Measurements from ENCODE around the gene PODNL1. TPM values are rescaled to one million over a fixed set of nuclear protein-coding genes. Genes with fewer than 3 reads are reported as not detected.
"Not testable (repeated sequence)": the region's sequence is repeated elsewhere in the genome, so short reads cannot be mapped to it uniquely, and the experiment has no call there.

Gene PODNL1
- polyA plus RNA-seq, 3 donors from 2014 or later, result not detected

DNA sequence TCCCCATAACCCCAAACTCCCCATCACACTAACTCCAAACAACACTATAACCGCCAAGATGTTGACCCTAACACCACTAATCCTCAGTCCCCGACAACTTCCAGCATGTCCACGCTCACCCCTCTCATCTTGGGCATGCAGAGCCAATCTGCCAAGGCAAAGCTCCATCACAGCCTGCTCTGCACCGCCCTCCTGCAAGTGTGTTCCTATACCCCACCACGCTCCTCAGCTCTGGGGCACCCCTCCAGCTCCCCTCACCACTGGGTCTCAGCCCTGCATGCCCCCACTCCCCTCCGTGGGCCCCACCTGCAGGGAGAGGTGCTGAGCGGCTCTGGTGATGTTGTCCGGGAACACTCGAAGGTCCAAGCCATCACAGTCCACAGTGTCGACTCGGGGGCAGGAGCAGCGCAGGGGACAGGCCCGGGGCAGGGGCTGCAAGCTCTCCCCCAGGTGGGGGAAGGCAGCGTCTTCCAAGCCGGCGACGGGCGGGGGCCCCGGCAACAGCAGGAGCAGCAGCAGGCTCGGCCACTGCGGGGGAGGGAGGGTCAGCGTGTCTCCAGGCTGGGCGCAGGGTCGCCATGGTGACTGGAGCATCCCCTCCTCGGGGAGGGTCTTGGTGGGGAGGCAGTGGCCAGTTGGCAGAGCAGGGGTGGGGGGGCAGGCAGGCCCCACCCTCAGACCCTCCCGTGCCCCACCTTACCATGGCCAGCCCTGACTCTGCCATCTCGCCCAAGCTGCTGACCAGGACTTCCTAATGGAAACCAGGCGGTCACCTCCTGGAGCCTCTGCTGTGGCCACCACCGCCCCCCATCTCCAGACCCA is 527 bp downstream of the PODNL1 start:
- Mint-ChIP-seq H3K9me3 (no peaks in the 10 kb centered on the region), H3K4me1 (peaks cover 0 to 4% of the 10 kb centered on the region in 2 donors), H3K36me3 (no peaks in the 10 kb centered on the region), H3K27ac (peak overlapping the region in 1 of 6 donors; percentile 49), H3K4me3 (no peak overlapping the region), H3K27me3 (ENCODE audit: low read depth in 3 of 3) (peaks cover 0 to 5% (median 3%) of the 10 kb centered on the region in 3 donors)
- DNase-seq, result no peak

DNA sequence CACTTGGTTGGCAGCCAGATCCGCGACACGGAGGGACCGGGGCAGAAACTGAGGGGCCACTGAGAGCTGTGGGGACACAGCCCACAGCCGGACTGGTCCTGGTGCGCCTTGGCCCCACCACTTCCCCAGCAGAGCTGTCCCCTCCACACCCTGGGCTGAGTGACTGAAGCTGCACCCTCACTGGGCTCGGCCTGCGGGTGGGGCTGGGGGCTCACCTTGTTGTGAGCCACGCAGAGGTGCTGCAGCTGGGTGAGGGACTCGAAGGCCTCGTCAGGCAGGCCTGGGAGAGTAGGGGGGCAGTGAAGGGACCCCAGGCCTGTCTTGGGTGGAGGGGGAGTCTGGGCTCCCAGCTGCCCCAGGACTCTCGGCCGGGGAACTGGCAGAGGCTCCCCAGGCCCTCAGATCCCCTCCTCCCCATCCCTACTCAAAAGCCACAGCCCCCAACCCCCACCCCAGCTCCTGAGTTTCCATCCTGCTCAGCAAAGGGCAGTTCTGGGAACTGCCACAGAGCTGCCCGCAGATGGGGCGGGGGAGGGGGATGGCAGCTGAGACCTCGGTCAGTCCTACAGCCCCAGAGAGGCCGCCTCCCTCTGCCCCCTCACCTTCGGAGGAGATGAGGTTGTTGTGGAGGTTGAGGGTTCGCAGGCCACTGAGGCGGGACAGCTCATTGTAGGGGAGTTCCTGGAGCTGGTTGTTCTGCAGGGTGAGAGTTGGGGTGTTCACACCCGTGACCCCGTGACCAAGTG is 2.3 kb downstream of the PODNL1 start:
- Mint-ChIP-seq H3K36me3 (no peaks in the 10 kb centered on the region), H3K4me1 (peaks cover 0 to 4% of the 10 kb centered on the region in 2 donors), H3K9me3 (no peaks in the 10 kb centered on the region), H3K27me3 (ENCODE audit: low read depth in 3 of 3) (peaks cover 0 to 5% (median 3%) of the 10 kb centered on the region in 3 donors), H3K4me3 (no peak overlapping the region), H3K27ac (no peak overlapping the region)
- DNase-seq, result no peak

DNA sequence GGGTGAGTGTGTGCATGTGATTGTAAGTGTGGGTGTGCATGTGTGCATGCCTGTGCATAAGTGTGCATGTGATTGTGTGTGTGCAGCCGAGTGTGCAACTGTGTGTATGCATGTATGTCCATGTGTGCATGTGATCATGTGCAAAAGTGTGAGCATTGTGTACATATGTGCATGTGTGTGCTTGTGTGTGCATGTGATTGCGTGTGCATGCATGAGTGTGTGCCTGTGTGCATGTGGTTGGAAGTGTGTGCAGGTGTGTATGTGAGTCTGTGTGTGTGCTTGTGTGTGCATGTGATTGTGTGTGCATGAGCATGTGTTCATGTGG is 3.5 kb downstream of the PODNL1 start:
- Mint-ChIP-seq H3K4me3 (no peak overlapping the region), H3K27me3 (ENCODE audit: low read depth in 3 of 3) (peaks cover 0 to 3% (median 3%) of the 10 kb centered on the region in 3 donors), H3K9me3 (no peaks in the 10 kb centered on the region), H3K36me3 (no peaks in the 10 kb centered on the region), H3K27ac (peak overlapping the region in 2 of 6 donors; percentile 5 to 21), H3K4me1 (peaks cover 0 to 4% of the 10 kb centered on the region in 2 donors)
- no peak for DNase-seq

DNA sequence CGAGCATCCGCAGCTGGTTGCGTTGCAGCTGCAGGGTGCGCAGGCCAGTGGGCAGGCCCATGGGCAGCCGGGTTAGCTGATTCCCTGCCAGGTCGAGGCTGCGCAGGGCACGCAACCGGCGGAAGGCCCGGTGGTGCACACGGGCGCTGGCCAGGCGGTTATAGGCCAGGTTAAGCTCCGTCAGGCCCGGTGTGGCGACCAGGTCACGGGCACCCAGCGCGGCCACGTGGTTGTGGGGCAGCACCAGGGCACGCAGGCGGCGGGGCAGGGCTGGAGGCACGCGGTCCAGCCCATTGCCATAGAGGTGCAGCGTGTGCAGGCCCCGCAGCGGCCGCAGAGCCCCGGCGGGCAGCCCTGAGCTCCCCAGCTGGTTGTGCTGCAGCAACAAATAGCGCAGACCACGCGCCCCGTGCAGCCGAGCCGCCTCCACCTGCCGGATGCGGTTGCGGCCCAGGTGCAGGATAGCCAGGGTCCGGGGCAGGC is 5.3 kb downstream of the PODNL1 start:
- Mint-ChIP-seq H3K4me3 (no peak overlapping the region), H3K27me3 (ENCODE audit: low read depth in 3 of 3) (peaks cover 2 to 3% (median 3%) of the 10 kb centered on the region in 3 donors), H3K27ac (no peak overlapping the region), H3K9me3 (no peaks in the 10 kb centered on the region), H3K36me3 (peaks cover 4 to 5% (median 5%) of the 10 kb centered on the region in 3 donors), H3K4me1 (peaks cover 0 to 4% of the 10 kb centered on the region in 2 donors)
- no peak for DNase-seq

DNA sequence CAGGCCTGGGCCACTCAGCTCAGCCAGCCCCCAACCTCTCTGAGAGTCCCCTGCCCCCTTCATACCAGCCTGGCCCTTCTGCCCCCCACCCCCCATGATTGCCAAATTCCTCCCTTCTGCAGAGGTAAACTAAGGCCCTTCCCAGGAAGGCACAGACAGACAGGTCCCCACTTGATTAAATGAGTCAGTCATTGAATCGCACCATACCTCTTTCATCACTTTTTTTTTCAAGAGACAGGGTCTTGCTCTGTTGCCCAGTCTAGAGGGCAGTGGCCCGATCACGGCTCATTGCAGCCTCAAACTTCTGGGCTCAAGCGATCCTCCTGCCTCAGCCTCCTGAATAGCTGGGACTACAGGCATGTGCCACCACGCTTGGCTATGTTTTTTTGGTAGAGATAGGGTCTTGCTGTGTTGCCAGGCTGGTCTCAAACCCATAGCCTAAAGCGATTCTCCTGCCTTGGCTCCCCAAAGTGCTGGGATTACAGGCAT is 6.0 kb downstream of the PODNL1 start:
- Mint-ChIP-seq H3K4me1 (peaks cover 0 to 4% of the 10 kb centered on the region in 2 donors), H3K9me3 (no peaks in the 10 kb centered on the region), H3K27me3 (ENCODE audit: low read depth in 3 of 3) (peaks cover 0 to 3% (median 2%) of the 10 kb centered on the region in 3 donors), H3K27ac (peak overlapping the region in 1 of 6 donors; percentile 40), H3K36me3 (peaks cover 4 to 5% (median 5%) of the 10 kb centered on the region in 3 donors), H3K4me3 (no peak overlapping the region)
- DNase-seq, result no peak

DNA sequence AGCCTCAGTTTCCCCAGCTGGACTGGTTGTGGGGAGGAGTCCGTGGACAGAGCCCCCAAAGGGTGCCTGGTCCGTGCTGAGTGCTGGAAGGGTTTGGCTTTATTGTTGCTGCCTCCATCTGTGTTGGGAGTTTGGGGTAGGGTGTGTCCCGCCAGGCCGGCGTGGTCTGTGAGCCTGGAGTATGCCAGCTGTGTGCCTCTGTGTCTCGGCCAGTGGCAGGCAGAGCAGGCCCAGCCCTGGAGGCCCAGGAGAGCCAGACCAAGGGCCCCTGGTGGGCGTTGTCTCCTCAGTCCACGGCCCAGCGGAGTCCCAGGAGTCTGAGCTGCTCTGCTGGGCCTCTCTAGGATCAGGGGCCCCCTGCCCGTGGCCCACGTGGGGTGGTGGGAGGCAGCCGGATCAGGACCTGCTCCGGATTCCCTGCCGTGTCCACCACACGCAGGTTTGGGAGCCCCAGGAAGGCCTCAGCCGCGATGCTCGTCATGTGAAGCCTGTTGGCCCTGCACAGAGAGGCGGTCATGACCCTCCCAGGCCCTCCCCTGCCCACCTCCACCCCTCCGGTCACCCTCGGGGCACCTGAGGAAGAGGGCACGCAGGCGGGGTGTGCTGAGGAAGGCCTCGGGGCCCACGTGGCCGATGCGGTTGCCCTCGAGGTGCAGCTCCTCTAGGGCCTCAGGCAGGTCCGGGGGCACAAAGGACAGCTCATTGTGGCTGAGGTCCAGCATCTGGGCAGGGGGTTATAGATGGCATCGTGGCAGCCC is 6.6 kb downstream of the PODNL1 start:
- H3K36me3 Mint-ChIP-seq, result peaks cover 4 to 5% (median 5%) of the 10 kb centered on the region in 3 donors
- H3K9me3 Mint-ChIP-seq, result no peaks in the 10 kb centered on the region
- no peak for DNase-seq
- H3K27ac Mint-ChIP-seq, result no peak overlapping the region
- H3K4me1 Mint-ChIP-seq, result peaks cover 0 to 4% of the 10 kb centered on the region in 2 donors
- peaks cover 0 to 3% (median 2%) of the 10 kb centered on the region in 3 donors for H3K27me3 Mint-ChIP-seq (ENCODE audit: low read depth in 3 of 3)
- no peak overlapping the region for H3K4me3 Mint-ChIP-seq

DNA sequence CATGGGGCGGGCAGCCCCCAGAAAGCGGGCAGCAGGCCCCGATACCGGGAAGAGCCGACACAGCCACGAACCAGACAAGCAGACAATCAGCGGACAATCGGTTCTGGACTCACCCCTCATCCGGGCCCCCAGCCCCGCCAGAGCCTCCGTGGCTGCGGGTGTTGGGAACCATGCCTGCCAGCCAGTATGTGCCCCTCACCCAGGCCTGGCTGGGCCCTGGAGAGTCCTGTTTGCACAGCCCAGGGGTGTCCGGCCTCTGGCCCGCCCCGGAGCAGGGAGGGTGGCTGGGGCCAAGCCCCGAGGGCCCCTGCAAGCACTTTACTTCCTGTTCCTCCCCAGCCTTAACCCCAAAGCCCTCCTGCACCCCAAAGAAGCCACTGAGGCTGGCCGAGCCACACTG is 7.8 kb downstream of the PODNL1 start:
- Mint-ChIP-seq H3K9me3 (no peaks in the 10 kb centered on the region), H3K27ac (no peak overlapping the region), H3K4me3 (no peak overlapping the region), H3K36me3 (peaks cover 5 to 8% (median 8%) of the 10 kb centered on the region in 3 donors), H3K4me1 (peaks cover 0 to 4% of the 10 kb centered on the region in 2 donors), H3K27me3 (ENCODE audit: low read depth in 3 of 3) (peaks cover 0 to 3% (median 2%) of the 10 kb centered on the region in 3 donors)
- no peak for DNase-seq

DNA sequence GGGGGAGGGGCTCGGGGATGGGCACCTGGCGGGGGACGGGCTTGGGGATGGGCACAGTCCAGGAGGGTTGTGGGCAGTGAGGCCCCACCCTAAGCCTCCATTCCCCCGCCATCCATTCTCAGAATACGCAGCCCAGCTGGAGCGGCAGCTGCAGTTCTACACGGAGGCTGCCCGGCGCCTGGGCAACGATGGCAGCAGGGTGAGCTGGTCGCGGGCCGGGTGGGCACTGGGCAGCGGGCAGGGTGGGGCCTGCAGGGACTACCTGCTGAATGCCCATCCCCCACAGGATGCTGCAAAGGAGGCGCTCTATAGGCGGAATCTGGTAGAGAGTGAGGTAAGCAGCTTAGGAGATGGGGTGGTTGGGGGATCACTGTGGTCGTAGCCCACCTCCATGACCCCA is 8.3 kb downstream of the PODNL1 start:
- no peak overlapping the region for H3K27ac Mint-ChIP-seq
- H3K9me3 Mint-ChIP-seq, result no peaks in the 10 kb centered on the region
- H3K36me3 Mint-ChIP-seq, result peaks cover 5 to 10% (median 9%) of the 10 kb centered on the region in 3 donors
- DNase-seq, result no peak
- peaks cover 0 to 3% (median 2%) of the 10 kb centered on the region in 3 donors for H3K27me3 Mint-ChIP-seq (ENCODE audit: low read depth in 3 of 3)
- H3K4me3 Mint-ChIP-seq, result no peak overlapping the region
- peaks cover 0 to 4% of the 10 kb centered on the region in 2 donors for H3K4me1 Mint-ChIP-seq

DNA sequence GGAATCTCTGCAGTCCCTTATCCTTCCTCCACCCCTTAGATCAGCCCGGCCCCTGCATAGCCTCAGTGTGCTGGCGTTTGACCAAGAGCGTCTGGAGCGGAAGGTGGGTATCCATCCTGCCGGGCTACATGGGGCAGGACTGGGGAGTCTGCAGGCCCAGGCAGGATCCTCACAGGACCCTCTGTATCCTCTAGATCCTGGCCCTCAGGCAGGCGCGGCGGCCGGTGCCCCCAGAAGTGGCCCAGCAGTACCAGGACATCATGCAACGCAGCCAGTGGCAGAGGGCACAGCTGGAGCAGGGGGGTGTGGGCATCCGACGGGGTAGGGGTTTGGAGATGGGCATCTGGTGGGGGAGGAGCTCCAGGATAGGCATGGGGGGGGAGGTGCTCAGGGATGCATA is 8.9 kb downstream of the PODNL1 start:
- Mint-ChIP-seq H3K9me3 (no peaks in the 10 kb centered on the region), H3K4me1 (no peaks in the 10 kb centered on the region), H3K4me3 (no peak overlapping the region), H3K27me3 (ENCODE audit: low read depth in 3 of 3) (peaks cover 0 to 4% (median 2%) of the 10 kb centered on the region in 3 donors), H3K36me3 (peaks cover 5 to 14% (median 13%) of the 10 kb centered on the region in 3 donors), H3K27ac (no peak overlapping the region)
- DNase-seq, result no peak

DNA sequence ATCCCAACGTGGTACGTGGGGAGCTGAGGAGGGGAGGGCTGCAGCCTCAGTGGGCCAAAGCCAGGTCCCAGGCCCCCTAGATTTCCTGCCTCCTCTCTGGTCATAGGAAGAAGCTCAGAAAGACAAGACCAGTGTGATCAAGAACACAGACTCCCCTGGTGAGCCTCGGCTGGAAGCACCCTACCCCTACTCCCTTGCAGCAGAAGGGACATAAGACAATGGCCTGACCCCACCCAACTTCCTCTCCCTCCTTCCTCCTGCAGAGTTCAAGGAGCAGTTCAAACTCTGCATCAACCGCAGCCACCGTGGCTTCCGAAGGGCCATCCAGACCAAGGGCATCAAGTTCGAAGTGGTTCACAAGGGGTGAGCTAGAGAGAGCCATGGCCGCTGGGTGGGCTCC is 11.5 kb downstream of the PODNL1 start:
- Mint-ChIP-seq H3K27ac (peak overlapping the region in 1 of 6 donors; percentile 82), H3K4me1 (no peaks in the 10 kb centered on the region), H3K36me3 (peaks cover 10 to 23% (median 20%) of the 10 kb centered on the region in 3 donors), H3K27me3 (ENCODE audit: low read depth in 3 of 3) (peaks cover 0 to 2% (median 2%) of the 10 kb centered on the region in 3 donors), H3K9me3 (no peaks in the 10 kb centered on the region), H3K4me3 (no peak overlapping the region)
- no peak for DNase-seq

DNA sequence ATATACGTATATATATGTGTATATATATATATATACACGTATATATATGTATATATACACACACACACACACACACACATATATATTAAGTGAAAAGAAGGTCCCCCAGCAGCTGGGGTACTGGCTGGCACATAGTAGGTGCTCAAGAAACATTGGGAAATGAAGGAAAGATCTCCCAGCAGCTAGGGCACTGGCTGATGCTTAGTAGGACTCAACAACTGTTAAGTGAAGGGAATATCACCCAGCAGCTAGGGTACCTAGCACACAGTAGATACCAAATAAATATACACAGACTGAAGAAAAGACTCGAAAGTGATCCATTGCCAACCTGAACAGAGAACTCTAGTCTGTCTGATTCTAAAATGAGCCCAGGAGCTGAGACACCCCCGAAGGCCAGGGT is 12.2 kb downstream of the PODNL1 start:
- H3K36me3 Mint-ChIP-seq, result peaks cover 14 to 30% (median 27%) of the 10 kb centered on the region in 3 donors
- peaks cover 0 to 2% (median 2%) of the 10 kb centered on the region in 3 donors for H3K27me3 Mint-ChIP-seq (ENCODE audit: low read depth in 3 of 3)
- no peak overlapping the region for H3K27ac Mint-ChIP-seq

DNA sequence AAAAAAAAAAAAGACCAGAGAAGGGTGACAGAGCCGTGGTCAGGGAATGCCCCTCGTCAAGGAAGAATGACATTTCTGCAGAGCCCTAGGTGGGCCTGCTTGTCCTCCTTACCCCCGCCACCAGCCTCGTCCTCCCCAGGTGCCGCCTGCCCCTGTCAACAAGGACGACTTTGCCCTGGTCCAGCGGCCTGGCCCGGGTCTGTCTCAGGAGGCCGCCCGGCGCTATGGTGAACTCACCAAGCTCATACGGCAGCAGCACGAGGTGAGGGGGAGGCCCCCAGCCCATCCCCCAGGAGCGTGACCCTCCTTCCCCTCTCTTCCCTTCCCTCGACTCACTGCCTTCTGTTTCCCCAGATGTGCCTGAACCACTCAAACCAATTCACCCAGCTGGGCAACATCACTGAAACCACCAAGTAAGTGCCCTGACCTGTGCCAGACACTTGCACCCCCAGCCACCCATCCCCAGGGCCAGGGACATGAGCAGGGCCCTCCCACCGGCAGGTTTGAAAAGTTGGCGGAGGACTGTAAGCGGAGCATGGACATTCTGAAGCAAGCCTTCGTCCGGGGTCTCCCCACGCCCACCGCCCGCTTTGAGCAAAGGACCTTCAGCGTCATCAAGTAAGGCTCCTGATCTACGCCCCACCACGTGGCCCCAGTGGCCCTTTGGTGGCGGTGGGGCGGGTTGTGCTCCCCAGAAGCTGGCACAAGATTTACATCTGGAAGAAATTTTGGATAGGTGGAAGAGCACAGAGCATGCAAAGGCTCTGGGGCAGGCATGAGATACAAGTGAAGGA is 14.8 kb downstream of the PODNL1 start:
- H3K27me3 Mint-ChIP-seq (ENCODE audit: low read depth in 3 of 3), result peaks cover 0 to 2% (median 0%) of the 10 kb centered on the region in 3 donors
- no peaks in the 10 kb centered on the region for H3K9me3 Mint-ChIP-seq
- H3K36me3 Mint-ChIP-seq, result peaks cover 14 to 34% (median 28%) of the 10 kb centered on the region in 3 donors
- H3K27ac Mint-ChIP-seq, result no peak overlapping the region
- H3K4me3 Mint-ChIP-seq, result no peak overlapping the region
- H3K4me1 Mint-ChIP-seq, result peaks cover 0 to 4% of the 10 kb centered on the region in 2 donors
- no peak for DNase-seq

More for the DNA sequence above, 12.2 kb downstream of the PODNL1 start:
- Mint-ChIP-seq H3K4me3 (no peak overlapping the region), H3K4me1 (peaks cover 0 to 3% of the 10 kb centered on the region in 2 donors), H3K9me3 (no peaks in the 10 kb centered on the region)
- DNase-seq, result no peak

DNA sequence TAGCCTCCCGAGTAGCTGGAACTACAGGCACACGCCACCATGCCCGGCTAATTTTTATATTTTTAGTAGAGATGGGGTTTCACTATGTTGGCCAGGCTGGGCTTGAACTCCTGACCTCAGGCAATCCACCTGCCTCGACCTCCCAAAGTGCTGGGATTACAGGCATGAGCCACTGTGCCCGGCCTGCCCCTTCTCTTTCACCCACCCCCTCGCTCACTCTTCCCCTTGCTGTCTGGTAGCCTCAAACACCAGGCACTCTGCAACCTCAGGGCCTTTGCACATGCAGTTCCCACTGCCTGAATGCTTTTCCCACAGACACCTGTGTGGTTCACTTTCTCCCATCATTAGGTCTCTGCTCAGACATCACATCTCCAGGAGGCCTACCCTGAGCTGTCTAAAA is 16.1 kb downstream of the PODNL1 start:
- H3K4me3 Mint-ChIP-seq; DNase-seq; H3K27me3 Mint-ChIP-seq (ENCODE audit: low read depth in 3 of 3); H3K9me3 Mint-ChIP-seq; H3K4me1 Mint-ChIP-seq: not testable (repeated sequence)
- H3K27ac Mint-ChIP-seq, result peak overlapping the region in 1 of 6 donors; percentile 45
- peaks cover 10 to 30% (median 25%) of the 10 kb centered on the region in 3 donors for H3K36me3 Mint-ChIP-seq
